Endothelial cell of umbilical vein (primary cell): ENCODE measurements around the gene EGFL6. TPM values are rescaled to one million over a fixed set of nuclear protein-coding genes. Genes with fewer than 3 reads are reported as not detected.

Experiments
- BruUV-seq: library from RNA; stranded (reverse); fragments of 400-500 nt; replicated peaks from 2 replicates; lab custom pipeline; 2021; lab: Mats Ljungman, UMichigan
- CTCF ChIA-PET: fragments of 300-600, 350-600 bp; sonication (Branson Sonifier 250); formaldehyde crosslinking; loops from one replicate; lab custom pipeline; 2021; ENCODE audit warnings: antibody characterized with exemption, inconsistent platforms; lab: Charles Lee
- POLR2A ChIA-PET: fragments of 300-600, 350-600 bp; sonication (Branson Sonifier 250); formaldehyde crosslinking; loops from one replicate; lab custom pipeline; 2021; ENCODE audit warnings: antibody characterized with exemption, inconsistent platforms; lab: Charles Lee
- DNase-seq: peaks from one replicate; pipeline ENCODE4 v3.0.0-alpha.2; 2011; ENCODE audit warnings: low read depth, low spot score
- FAIRE-seq: peaks from 2 replicates; lab custom pipeline; 2011; peaks lifted over from hg19 to GRCh38; lab: Jason Lieb, UNC
- H2AFZ ChIP-seq: 2 replicates; pipeline ENCODE4 v1.6.0; 2012; ENCODE audit warnings: low read depth, low read length, control low read depth, inconsistent platforms
- H3K27ac ChIP-seq: 2 replicates; pipeline ENCODE4 v1.5.1; 2011; ENCODE audit warnings: low read depth, mild to moderate bottlenecking, control low read depth, low read length, moderate library complexity; ENCODE audit not compliant: insufficient read depth
- H3K27me3 ChIP-seq, 2 experiments: 2 replicates each; pipeline versions ENCODE4 v1.6.0 to v1.6.1; 2011; ENCODE audit warnings: low read length in 2 of 2, mixed read lengths in 1 of 2; ENCODE audit not compliant: control insufficient read depth in 2 of 2, insufficient read depth in 2 of 2
- H3K36me3 ChIP-seq, 2 experiments: 2 replicates in 1 of 2; 3 replicates in 1 of 2; pipeline ENCODE4 v1.5.1; 2011; ENCODE audit warnings: low read length in 2 of 2, mild to moderate bottlenecking in 1 of 2, moderate library complexity in 1 of 2; ENCODE audit not compliant: control insufficient read depth in 2 of 2, insufficient read depth in 2 of 2; ENCODE audit errors: extremely low read depth in 1 of 2
- H3K4me1 ChIP-seq: 3 replicates; pipeline ENCODE4 v1.5.1; 2011; ENCODE audit warnings: mild to moderate bottlenecking, low read length; ENCODE audit not compliant: control insufficient read depth, insufficient read depth; ENCODE audit errors: extremely low read depth
- H3K4me2 ChIP-seq: 2 replicates; pipeline ENCODE4 v1.6.1; 2011; ENCODE audit warnings: low read length, control low read depth, mixed read lengths; ENCODE audit not compliant: insufficient read depth
- H3K4me3 ChIP-seq, 3 experiments: fragments of 200-600 bp in 1 of 3; sonication (generic), shearing (Covaris generic) in 1 of 3; replicated peaks in 1 of 3; 2 replicates each; pipeline ENCODE4 v1.5.1; 2011 to 2016; ENCODE audit warnings: control low read depth in 3 of 3, low read length in 3 of 3, mild to moderate bottlenecking in 2 of 3, inconsistent platforms in 1 of 3, low read depth in 1 of 3, moderate library complexity in 1 of 3; ENCODE audit not compliant: insufficient read depth in 1 of 3
- H3K79me2 ChIP-seq: 2 replicates; pipeline ENCODE4 v1.6.0; 2012; ENCODE audit warnings: low read length, inconsistent platforms; ENCODE audit not compliant: control insufficient read depth, insufficient read depth
- H3K9ac ChIP-seq: replicated peaks from 2 replicates; pipeline ENCODE3; 2011; ENCODE audit warnings: low read length, control low read depth; ENCODE audit not compliant: insufficient read depth; ENCODE audit errors: extremely low read depth
- H3K9me1 ChIP-seq: replicated peaks from 3 replicates; pipeline ENCODE4 v1.6.0; 2011; ENCODE audit warnings: mild to moderate bottlenecking, low read length; ENCODE audit not compliant: control insufficient read depth, insufficient read depth; ENCODE audit errors: extremely low read depth
- H3K9me3 ChIP-seq: replicated peaks from 2 replicates; pipeline ENCODE4 v1.5.1; 2012; ENCODE audit warnings: low read length, inconsistent platforms; ENCODE audit not compliant: control insufficient read depth, insufficient read depth
- H4K20me1 ChIP-seq: replicated peaks from 2 replicates; pipeline ENCODE3; 2011; ENCODE audit warnings: mild to moderate bottlenecking, low read length; ENCODE audit not compliant: control insufficient read depth, insufficient read depth; ENCODE audit errors: extremely low read depth
- EZH2 ChIP-seq: IDR thresholded peaks from 2 replicates; pipeline ENCODE4 v1.6.1; 2012; ENCODE audit warnings: borderline replicate concordance, low read depth, mild to moderate bottlenecking, moderate library complexity, low read length, inconsistent platforms; ENCODE audit not compliant: severe bottlenecking
- FOS ChIP-seq: IDR thresholded peaks from 2 replicates; pipeline ENCODE4 v1.6.1; 2011; ENCODE audit warnings: mild to moderate bottlenecking, low read length, moderate library complexity, borderline replicate concordance; ENCODE audit not compliant: insufficient read depth
- GATA2 ChIP-seq: IDR thresholded peaks from 2 replicates; pipeline ENCODE4 v1.7.0; 2011; ENCODE audit warnings: low read depth, mild to moderate bottlenecking, moderate library complexity, mixed read lengths, low read length; ENCODE audit not compliant: insufficient read length, insufficient read depth
- JUN ChIP-seq: IDR thresholded peaks from 2 replicates; pipeline ENCODE4 v1.6.1; 2011; ENCODE audit warnings: borderline replicate concordance, low read depth; ENCODE audit not compliant: insufficient read length, insufficient read depth
- POLR2A ChIP-seq: IDR thresholded peaks from 2 replicates; pipeline ENCODE4 v1.6.1; 2012; ENCODE audit warnings: low read depth, mild to moderate bottlenecking, control low read depth, low read length
- POLR2AphosphoS5 ChIP-seq: IDR thresholded peaks from 2 replicates; pipeline ENCODE4 v1.6.1; 2012; ENCODE audit warnings: low read depth, mild to moderate bottlenecking, control low read depth, low read length, moderate library complexity; ENCODE audit not compliant: insufficient read depth
- dilution Hi-C: fragments of 300-500 bp; cut with MboI; formaldehyde crosslinking; loops from one replicate; pipeline ENCODE4 v1.15.0; 2019; ENCODE audit warnings: low sequenced_read_pairs; ENCODE audit not compliant: extremely low pct_ligation_motif_present
- intact Hi-C: fragments of 100-400 bp; cut with micrococcal nuclease; formaldehyde crosslinking; loops from one replicate; pipeline ENCODE4 v1.10.0; 2022
- polyA plus RNA-seq, 4 experiments: library from polyadenylated mRNA; depleted of rRNA in 3 of 4; stranded (reverse) in 3 of 4; unstranded in 1 of 4; fragments of >200 nt; gene quantifications; 2 replicates each; pipeline versions ENCODE4 v1.2.1 to v1.2.3, GENCODE V29; 2011 to 2012; ENCODE audit warnings: missing spikeins in 1 of 4
- total RNA-seq: library from RNA; stranded (reverse); gene quantifications from 2 replicates; pipeline ENCODE4 v1.2.3, GENCODE V29; 2021
- TF ChIP-seq, protein P1 (sequence below), 2 donors: IDR thresholded peaks; 1 replicate in 1 of 2; 2 replicates in 1 of 2; pipeline ENCODE4 v1.5.1; 2011; ENCODE audit warnings: low read length in 2 of 2, mild to moderate bottlenecking in 2 of 2, moderate library complexity in 2 of 2, control low read depth in 1 of 2, inconsistent platforms in 1 of 2, low read depth in 1 of 2; ENCODE audit not compliant: insufficient read depth in 1 of 2; ENCODE audit errors: extremely low read depth in 1 of 2
- TF ChIP-seq, protein P2 (sequence below): IDR thresholded peaks from 2 replicates; pipeline ENCODE4 v1.6.1; 2011; ENCODE audit not compliant: insufficient read depth, insufficient read length

The EGFL6 gene
- total and polyA plus RNA-seq, 2 donors (not counting 3 experiments of a cell fraction or from before 2014, with no cell fraction given) = not detected

DNA sequence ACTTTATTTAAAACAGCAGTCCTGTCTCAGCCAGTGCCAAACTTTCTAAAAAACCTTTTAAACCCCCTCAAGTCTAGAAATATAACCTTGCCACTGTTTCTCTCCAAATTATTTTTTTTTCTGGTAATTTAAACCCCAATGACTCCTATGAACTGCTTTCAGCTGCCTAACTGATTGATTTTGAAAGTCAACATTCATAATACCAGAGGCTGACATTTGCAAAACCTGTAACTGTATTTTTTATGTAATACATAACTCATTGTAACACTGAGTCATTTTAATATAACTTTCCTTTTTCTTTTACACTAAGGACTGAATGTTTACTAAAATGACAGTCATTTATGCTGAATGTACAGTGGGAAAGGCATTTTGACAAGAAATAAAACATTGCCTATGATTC lies 19.1 kb upstream of the EGFL6 start:
- Histone ChIP-seq H3K9me1 (no peaks in the 10 kb centered on the region), H4K20me1 (no peaks in the 10 kb centered on the region), H3K4me3 (no peak overlapping the region), H3K9me3 (no peaks in the 10 kb centered on the region), H3K27me3 (peaks cover 0 to 1% of the 10 kb centered on the region in 2 experiments), H3K79me2 (no peaks in the 10 kb centered on the region), H3K36me3 (no peaks in the 10 kb centered on the region), H3K4me1 (no peaks in the 10 kb centered on the region), H3K4me2 (no peak overlapping the region), H3K9ac (no peak overlapping the region), H3K27ac (no peak overlapping the region), H2AFZ (no peak overlapping the region)
- no TSS peak for BruUV-seq
- ChIA-PET POLR2A (no interaction called here), CTCF (no interaction called here)
- DNase-seq (no peak), FAIRE-seq (no peak)
- dilution Hi-C loops = no loop called here
- TF ChIP-seq EZH2 (no peak), GATA2 (no peak), JUN (no peak)
- TF ChIP-seq, protein P1, sequence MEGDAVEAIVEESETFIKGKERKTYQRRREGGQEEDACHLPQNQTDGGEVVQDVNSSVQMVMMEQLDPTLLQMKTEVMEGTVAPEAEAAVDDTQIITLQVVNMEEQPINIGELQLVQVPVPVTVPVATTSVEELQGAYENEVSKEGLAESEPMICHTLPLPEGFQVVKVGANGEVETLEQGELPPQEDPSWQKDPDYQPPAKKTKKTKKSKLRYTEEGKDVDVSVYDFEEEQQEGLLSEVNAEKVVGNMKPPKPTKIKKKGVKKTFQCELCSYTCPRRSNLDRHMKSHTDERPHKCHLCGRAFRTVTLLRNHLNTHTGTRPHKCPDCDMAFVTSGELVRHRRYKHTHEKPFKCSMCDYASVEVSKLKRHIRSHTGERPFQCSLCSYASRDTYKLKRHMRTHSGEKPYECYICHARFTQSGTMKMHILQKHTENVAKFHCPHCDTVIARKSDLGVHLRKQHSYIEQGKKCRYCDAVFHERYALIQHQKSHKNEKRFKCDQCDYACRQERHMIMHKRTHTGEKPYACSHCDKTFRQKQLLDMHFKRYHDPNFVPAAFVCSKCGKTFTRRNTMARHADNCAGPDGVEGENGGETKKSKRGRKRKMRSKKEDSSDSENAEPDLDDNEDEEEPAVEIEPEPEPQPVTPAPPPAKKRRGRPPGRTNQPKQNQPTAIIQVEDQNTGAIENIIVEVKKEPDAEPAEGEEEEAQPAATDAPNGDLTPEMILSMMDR (IDR thresholded peaks at IDR 0.05; ENCODE audit: extremely low read depth in 1 of 2, insufficient read depth in 1 of 2, low read depth in 1 of 2, low read length in 2 of 2) = no peak
- intact Hi-C loops = no loop called here

DNA sequence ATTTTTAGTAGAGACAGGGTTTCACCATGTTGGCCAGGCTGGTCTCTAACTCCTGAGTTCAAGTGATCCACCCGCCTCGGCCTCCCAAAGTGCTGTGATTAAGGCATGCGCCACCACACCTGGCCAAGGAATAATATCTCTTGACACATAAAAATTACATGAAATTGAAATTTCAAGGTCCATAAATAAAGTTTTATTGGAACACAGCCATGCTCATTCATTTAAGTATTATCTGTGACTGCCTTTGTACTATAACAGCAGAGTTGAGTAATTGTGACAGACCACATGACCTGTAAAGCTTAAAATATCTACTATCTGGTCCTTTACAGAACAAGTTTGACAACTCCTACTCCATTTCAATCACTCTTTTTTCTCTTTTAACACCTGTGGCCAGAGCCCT lies 17.8 kb upstream of the EGFL6 start:
- H2AFZ ChIP-seq = no peak overlapping the region
- DNase-seq (no peak), FAIRE-seq (no peak)
- H3K4me3 ChIP-seq = no peak overlapping the region
- intact Hi-C loops = no loop called here
- POLR2A ChIA-PET = no interaction called here
- H3K27me3 ChIP-seq = no peaks in the 10 kb centered on the region
- no peaks in the 10 kb centered on the region for H3K36me3 ChIP-seq
- H3K4me2 ChIP-seq = no peak overlapping the region
- H3K9ac ChIP-seq = no peak overlapping the region
- CTCF ChIA-PET = no interaction called here
- dilution Hi-C loops = no loop called here
- no TSS peak for BruUV-seq
- no peaks in the 10 kb centered on the region for H3K4me1 ChIP-seq
- no peaks in the 10 kb centered on the region for H3K9me3 ChIP-seq
- no peaks in the 10 kb centered on the region for H3K9me1 ChIP-seq
- H3K27ac ChIP-seq = no peak overlapping the region
- TF ChIP-seq POLR2A (no peak), JUN (no peak), POLR2AphosphoS5 (no peak), FOS (no peak)
- TF ChIP-seq, protein P1 (IDR thresholded peaks at IDR 0.05; ENCODE audit: extremely low read depth in 1 of 2, insufficient read depth in 1 of 2, low read depth in 1 of 2, low read length in 2 of 2) = no peak
- TF ChIP-seq, protein P2, sequence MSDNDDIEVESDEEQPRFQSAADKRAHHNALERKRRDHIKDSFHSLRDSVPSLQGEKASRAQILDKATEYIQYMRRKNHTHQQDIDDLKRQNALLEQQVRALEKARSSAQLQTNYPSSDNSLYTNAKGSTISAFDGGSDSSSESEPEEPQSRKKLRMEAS = no peak
- no peaks in the 10 kb centered on the region for H4K20me1 ChIP-seq
- no peaks in the 10 kb centered on the region for H3K79me2 ChIP-seq
